ENCODE data around the gene PRKCD. TPM values are rescaled to one million over a fixed set of nuclear protein-coding genes. Genes with fewer than 3 reads are reported as not detected.

The PRKCD gene
- total RNA-seq, 2 experiments from 2014 or later, result 13.3 to 108 TPM

- peaks cover 60% of the 10 kb centered on the region for H3K36me3 ChIP-seq (ENCODE audit: insufficient read depth, low read length)
- peak overlapping the region; percentile 63 for H3K4me2 ChIP-seq (ENCODE audit: low read length)
- BruUV-seq (replicated peaks), result no TSS peak
- no peaks in the 10 kb centered on the region for H3K9me3 ChIP-seq (ENCODE audit: low read length)
- peaks cover 82% of the 10 kb centered on the region for H3K4me1 ChIP-seq (ENCODE audit: insufficient read depth, low read length, poor library complexity, severe bottlenecking)
- TF ChIP-seq EZH2phosphoT487 (IDR thresholded peaks at IDR 0.05; ENCODE audit: borderline replicate concordance, low read depth, low read length), result no peak
- TF ChIP-seq CTCF (conservative IDR thresholded peaks at IDR 0.05; ENCODE audit: low read length), result peak; percentile 99
- ChIA-PET POLR2A (interaction anchor here (0.7 to 2.6 kb wide), 15 partner anchors 22 to 82 kb away, joined by 3 to 15 read pairs (median 4); no protein-coding TSS in a partner anchor), CTCF (ENCODE audit: unreplicated experiment) (interaction anchor here (0.5 to 2.1 kb wide), 19 partner anchors 15 to 88 kb away, joined by 3 to 11 read pairs (median 5); no protein-coding TSS in a partner anchor)
- peaks cover 40% of the 10 kb centered on the region for H3K79me2 ChIP-seq (ENCODE audit: insufficient read depth, low read depth, low read length)
- H3K9me2 ChIP-seq (ENCODE audit: insufficient read depth, low read length), result no peaks in the 10 kb centered on the region
- H4K20me1 ChIP-seq (ENCODE audit: insufficient read depth, low read length), result no peaks in the 10 kb centered on the region
- peak; percentile 83 for DNase-seq (ENCODE audit: low spot score)
- intact Hi-C loops (cut with micrococcal nuclease; ENCODE audit: unreplicated experiment), result loop anchor here (1.0 kb wide), 3 partner anchors 22 to 82 kb away; no protein-coding TSS in a partner anchor
- H2AFZ ChIP-seq (ENCODE audit: low read length), result peak overlapping the region; percentile 56; the same call in 1 of the 2 replicates
- H3K27ac ChIP-seq (ENCODE audit: low read depth, low read length, poor library complexity, severe bottlenecking), result peak overlapping the region; percentile 92
- H3K4me3 ChIP-seq (ENCODE audit: low read depth, low read length, poor library complexity, severe bottlenecking), result peak overlapping the region; percentile 71
Observed at GRCh38 chr3:53195602-53196574, 34.9 kb downstream of the PRKCD start.

- Histone ChIP-seq H3K4me1 (ENCODE audit: insufficient read depth, low read length, poor library complexity, severe bottlenecking) (peaks cover 73% of the 10 kb centered on the region), H3K4me3 (ENCODE audit: low read depth, low read length, poor library complexity, severe bottlenecking) (peak overlapping the region; percentile 71), H3K9me3 (ENCODE audit: low read length) (no peaks in the 10 kb centered on the region), H4K20me1 (ENCODE audit: insufficient read depth, low read length) (no peaks in the 10 kb centered on the region), H3K36me3 (ENCODE audit: insufficient read depth, low read length) (peaks cover 64% of the 10 kb centered on the region), H3K4me2 (ENCODE audit: low read length) (peak overlapping the region; percentile 63), H3K27ac (ENCODE audit: low read depth, low read length, poor library complexity, severe bottlenecking) (peak overlapping the region; percentile 92), H2AFZ (ENCODE audit: low read length) (peak overlapping the region; percentile 56; the same call in 1 of the 2 replicates), H3K9me2 (ENCODE audit: insufficient read depth, low read length) (no peaks in the 10 kb centered on the region), H3K79me2 (ENCODE audit: insufficient read depth, low read depth, low read length) (peaks cover 42% of the 10 kb centered on the region)
- no TSS peak for BruUV-seq (replicated peaks)
- ChIA-PET POLR2A (interaction anchor here (0.8 to 2.6 kb wide), 11 partner anchors 23 to 83 kb away, joined by 3 to 15 read pairs (median 4); no protein-coding TSS in a partner anchor), CTCF (ENCODE audit: unreplicated experiment) (interaction anchor here (0.6 to 2.1 kb wide), 16 partner anchors 16 to 87 kb away, joined by 3 to 11 read pairs (median 4); no protein-coding TSS in a partner anchor)
- TF ChIP-seq EZH2phosphoT487 (IDR thresholded peaks at IDR 0.05; ENCODE audit: borderline replicate concordance, low read depth, low read length) (no peak), CTCF (conservative IDR thresholded peaks at IDR 0.05; ENCODE audit: low read length) (peak; percentile 63)
- intact Hi-C loops (cut with micrococcal nuclease; ENCODE audit: unreplicated experiment), result loop anchor here (1.0 kb wide), 3 partner anchors 22 to 82 kb away; no protein-coding TSS in a partner anchor
- peak; percentile 93 for DNase-seq (ENCODE audit: low spot score)
Observed at GRCh38 chr3:53196575-53197407, 35.8 kb downstream of the PRKCD start.
